ENCODE results near the gene SUPT6H.
"Not testable (repeated sequence)": the region's sequence is repeated elsewhere in the genome, so short reads cannot be mapped to it uniquely, and the experiment has no call there.

The SUPT6H gene

GRCh38 chr17:28648698-28649097 lies 13.3 kb upstream of the SUPT6H start:
- no peak for DNase-seq (ENCODE audit: low read depth)

- no peak for DNase-seq (ENCODE audit: low read depth)
Observed at GRCh38 chr17:28655160-28655559, 6.8 kb upstream of the SUPT6H start.

- DNase-seq (ENCODE audit: low read depth) = peak; percentile 38
Observed at GRCh38 chr17:28657756-28658155, 4.2 kb upstream of the SUPT6H start.

- not testable (repeated sequence) for DNase-seq (ENCODE audit: low read depth)
Observed at GRCh38 chr17:28658342-28658741, 3.7 kb upstream of the SUPT6H start.

- not testable (repeated sequence) for DNase-seq (ENCODE audit: low read depth)
Observed at GRCh38 chr17:28658766-28659496, 3.1 kb upstream of the SUPT6H start.

- DNase-seq (ENCODE audit: low read depth) = not testable (repeated sequence)
Observed at GRCh38 chr17:28659497-28659881, 2.5 kb upstream of the SUPT6H start.

GRCh38 chr17:28662527-28662829 lies 473 bp downstream of the SUPT6H start:
- DNase-seq (ENCODE audit: low read depth) = no peak

- no peak for DNase-seq (ENCODE audit: low read depth)
Observed at GRCh38 chr17:28663723-28664122, 1.7 kb downstream of the SUPT6H start.

GRCh38 chr17:28665994-28666393 lies 4.0 kb downstream of the SUPT6H start:
- DNase-seq (ENCODE audit: low read depth) = no peak

- peak; percentile 7 for DNase-seq (ENCODE audit: low read depth)
Observed at GRCh38 chr17:28667870-28668269, 5.9 kb downstream of the SUPT6H start.

- no peak for DNase-seq (ENCODE audit: low read depth)
Observed at GRCh38 chr17:28669918-28670317, 7.9 kb downstream of the SUPT6H start.

GRCh38 chr17:28675490-28675889 lies 13.5 kb downstream of the SUPT6H start:
- DNase-seq (ENCODE audit: low read depth) = peak; percentile 11

- DNase-seq (ENCODE audit: low read depth) = no peak
Observed at GRCh38 chr17:28675980-28676379, 14.0 kb downstream of the SUPT6H start.

GRCh38 chr17:28682655-28683054 lies 20.6 kb downstream of the SUPT6H start:
- no peak for DNase-seq (ENCODE audit: low read depth)

- DNase-seq (ENCODE audit: low read depth) = peak; percentile 46
Observed at GRCh38 chr17:28684963-28685362, 23.0 kb downstream of the SUPT6H start.

GRCh38 chr17:28685366-28685765 lies 23.4 kb downstream of the SUPT6H start:
- no peak for DNase-seq (ENCODE audit: low read depth)

GRCh38 chr17:28686296-28686695 lies 24.3 kb downstream of the SUPT6H start:
- DNase-seq (ENCODE audit: low read depth) = no peak

GRCh38 chr17:28688481-28688880 lies 26.5 kb downstream of the SUPT6H start:
- no peak for DNase-seq (ENCODE audit: low read depth)

- DNase-seq (ENCODE audit: low read depth) = no peak
Observed at GRCh38 chr17:28689011-28689410, 27.0 kb downstream of the SUPT6H start.

- DNase-seq (ENCODE audit: low read depth) = no peak
Observed at GRCh38 chr17:28693869-28694268, 31.9 kb downstream of the SUPT6H start.

- DNase-seq (ENCODE audit: low read depth) = no peak
Observed at GRCh38 chr17:28698253-28698941, 36.4 kb downstream of the SUPT6H start.

- DNase-seq (ENCODE audit: low read depth) = no peak
Observed at GRCh38 chr17:28700278-28700677, 38.3 kb downstream of the SUPT6H start.

- no peak for DNase-seq (ENCODE audit: low read depth)
Observed at GRCh38 chr17:28700830-28701492, 39.0 kb downstream of the SUPT6H start.
